Thymus (tissue), 11 donors: ENCODE results near the gene FBXO10. TPM values are rescaled to one million over a fixed set of nuclear protein-coding genes. Genes with fewer than 3 reads are reported as not detected.
A peak's percentile ranks its signal among the peaks of the same experiment; 100 is the strongest.
"Not testable (repeated sequence)": the region's sequence is repeated elsewhere in the genome, so short reads cannot be mapped to it uniquely, and the experiment has no call there.

ENCODE experiments used
- DNase-seq, 9 donors: peaks; one replicate each; pipeline ENCODE4 v3.0.0-alpha.2; 2013; ENCODE audit warnings: low spot score in 9 of 9, low read depth in 6 of 9, missing footprints in 1 of 9
- H3K27ac ChIP-seq, 2 donors: one replicate each; pipeline ENCODE4 v1.5.1; 2013; ENCODE audit warnings: control low read depth in 1 of 2, low read depth in 1 of 2, low read length in 1 of 2, mild to moderate bottlenecking in 1 of 2, moderate library complexity in 1 of 2
- H3K27me3 ChIP-seq, 2 donors: one replicate each; pipeline ENCODE4 v1.5.1; 2013; ENCODE audit warnings: low read length in 1 of 2; ENCODE audit not compliant: control insufficient read depth in 2 of 2, insufficient read depth in 1 of 2
- H3K36me3 ChIP-seq, 2 donors: one replicate each; pipeline ENCODE4 v1.5.1; 2013; ENCODE audit warnings: low read length in 1 of 2, mild to moderate bottlenecking in 1 of 2, moderate library complexity in 1 of 2; ENCODE audit not compliant: control insufficient read depth in 2 of 2, insufficient read depth in 2 of 2
- H3K4me1 ChIP-seq, 2 donors: one replicate each; pipeline ENCODE4 v1.5.1; 2013; ENCODE audit warnings: low read length in 2 of 2; ENCODE audit not compliant: control insufficient read depth in 2 of 2, insufficient read depth in 2 of 2
- H3K4me3 ChIP-seq, 2 donors: one replicate each; pipeline ENCODE4 v1.5.1; 2013; ENCODE audit warnings: low read length in 2 of 2, control low read depth in 1 of 2, mild to moderate bottlenecking in 1 of 2
- H3K9me3 ChIP-seq, 2 donors: one replicate each; pipeline ENCODE4 v1.5.1; 2013; ENCODE audit warnings: low read length in 1 of 2, mild to moderate bottlenecking in 1 of 2; ENCODE audit not compliant: control insufficient read depth in 2 of 2, insufficient read depth in 1 of 2
- WGBS: extraction: QIAGEN DNeasy Blood & Tissue Kit; methylation state at CpG from one replicate; pipeline ENCODE4 v1.1.7; 2013; 5-methylcytosine and 5-hydroxymethylcytosine counted together
- polyA plus RNA-seq: library from polyadenylated mRNA; stranded (reverse); fragments of 200-250 nt; gene quantifications from one replicate; pipeline ENCODE4 v1.2.3, GENCODE V29; 2013
- total RNA-seq: library from RNA; stranded (reverse); fragments of 120-200 nt; gene quantifications from one replicate; pipeline ENCODE4 v1.2.4, GENCODE V29; 2013
- donor health status: healthy.

The FBXO10 gene
- total and polyA plus RNA-seq, 2 donors, result 2.5 to 3.2 TPM

GRCh38 chr9:37602817-37603216, 26.6 kb upstream of the FBXO10 start:
- WGBS, result 84% methylated on average over 5 of the region's 5 CpGs
- Histone ChIP-seq H3K27me3 (peaks cover 0 to 10% of the 10 kb centered on the region in 2 donors), H3K27ac (no peak overlapping the region), H3K4me1 (no peaks in the 10 kb centered on the region), H3K9me3 (no peaks in the 10 kb centered on the region), H3K36me3 (no peaks in the 10 kb centered on the region), H3K4me3 (no peak overlapping the region)
- DNase-seq, result no peak

- WGBS, result 98% methylated on average over 4 of the region's 4 CpGs
- H3K4me1 ChIP-seq, H3K9me3 ChIP-seq, H3K4me3 ChIP-seq, H3K27me3 ChIP-seq, DNase-seq, H3K27ac ChIP-seq, H3K36me3 ChIP-seq: not testable (repeated sequence)
These were observed 25.9 kb upstream of the FBXO10 start for GRCh38 chr9:37602061-37602460.

GRCh38 chr9:37596504-37596903, 20.3 kb upstream of the FBXO10 start:
- no peak for DNase-seq
- Histone ChIP-seq H3K27ac (no peak overlapping the region), H3K36me3 (no peaks in the 10 kb centered on the region), H3K27me3 (no peaks in the 10 kb centered on the region), H3K9me3 (no peaks in the 10 kb centered on the region), H3K4me3 (no peak overlapping the region), H3K4me1 (peaks cover 3 to 11% of the 10 kb centered on the region in 2 donors)
- WGBS, result 71% methylated on average over 2 of the region's 2 CpGs

GRCh38 chr9:37593883-37594448, 17.8 kb upstream of the FBXO10 start:
- no peaks in the 10 kb centered on the region for H3K9me3 ChIP-seq
- H3K27me3 ChIP-seq, result no peaks in the 10 kb centered on the region
- peaks cover 12 to 18% of the 10 kb centered on the region in 2 donors for H3K4me1 ChIP-seq
- no peak for DNase-seq
- no peak overlapping the region for H3K27ac ChIP-seq
- no peak overlapping the region for H3K4me3 ChIP-seq
- H3K36me3 ChIP-seq, result peaks cover 0 to under 1% of the 10 kb centered on the region in 2 donors
- WGBS, result 94% methylated on average over 6 of the region's 6 CpGs

- H3K4me3 ChIP-seq, result peak within 1 kb of the TSS; percentile 72 to 98
- H3K9me3 ChIP-seq, result no peaks in the 10 kb centered on the region
- peak within 1 kb of the TSS; percentile 71 to 74 for H3K27ac ChIP-seq
- under 1% methylated on average over 72 of the region's 72 CpGs for WGBS
- H3K4me1 ChIP-seq, result peaks cover 12 to 18% of the 10 kb centered on the region in 2 donors
- no peaks in the 10 kb centered on the region for H3K27me3 ChIP-seq
- H3K36me3 ChIP-seq, result peaks cover 5 to 14% of the 10 kb centered on the region in 2 donors
- peak; percentile 81 to 94 (median 85) for DNase-seq
These were observed 16.1 kb upstream of the FBXO10 start, which contains the start of gene TOMM5 for GRCh38 chr9:37592108-37592951. Gene TOMM5 (minus strand): TSS chr9:37592597. CDS start chr9:37592532, 65 bp downstream.

- no peak overlapping the region for H3K4me3 ChIP-seq
- no peak overlapping the region for H3K27ac ChIP-seq
- WGBS, result 93% methylated on average over 4 of the region's 4 CpGs
- peaks cover 9 to 12% of the 10 kb centered on the region in 2 donors for H3K4me1 ChIP-seq
- H3K36me3 ChIP-seq, result peaks cover 14 to 56% of the 10 kb centered on the region in 2 donors
- no peak for DNase-seq
- H3K9me3 ChIP-seq, result no peaks in the 10 kb centered on the region
- no peaks in the 10 kb centered on the region for H3K27me3 ChIP-seq
These were observed 11.3 kb upstream of the FBXO10 start for GRCh38 chr9:37587521-37587920.

- H3K4me1 ChIP-seq, result no peaks in the 10 kb centered on the region
- DNase-seq, result no peak
- 97% methylated on average over 3 of the region's 3 CpGs for WGBS
- H3K4me3 ChIP-seq, result no peak overlapping the region
- H3K36me3 ChIP-seq, result peaks cover 16 to 65% of the 10 kb centered on the region in 2 donors
- H3K27ac ChIP-seq, result no peak overlapping the region
- H3K9me3 ChIP-seq, result no peaks in the 10 kb centered on the region
- no peaks in the 10 kb centered on the region for H3K27me3 ChIP-seq
These were observed 7.4 kb upstream of the FBXO10 start for GRCh38 chr9:37583522-37584121.

GRCh38 chr9:37582548-37583157, 6.5 kb upstream of the FBXO10 start:
- Histone ChIP-seq H3K27me3 (no peaks in the 10 kb centered on the region), H3K4me1 (no peaks in the 10 kb centered on the region), H3K36me3 (peaks cover 11 to 59% of the 10 kb centered on the region in 2 donors), H3K27ac (no peak overlapping the region), H3K9me3 (no peaks in the 10 kb centered on the region), H3K4me3 (no peak overlapping the region)
- WGBS, result 92% methylated on average over 6 of the region's 6 CpGs
- peak in 3 of 9 donors; percentile 16 to 59 (median 32) for DNase-seq
